Measurements from ENCODE around the gene UBE2Q2.

GRCh38 chr15:75849167-75849566 lies 5.9 kb downstream of the UBE2Q2 start:
- TF ChIP-seq CTCF (IDR thresholded peaks at IDR 0.05) (no peak), ZFX (IDR thresholded peaks at IDR 0.05; ENCODE audit: borderline replicate concordance) (no peak)

Measured in 22Rv1 (cell line).